Measurements from ENCODE around the gene LGALS7.
"Not testable (repeated sequence)": the region's sequence is repeated elsewhere in the genome, so short reads cannot be mapped to it uniquely, and the experiment has no call there.

Gene LGALS7

DNA sequence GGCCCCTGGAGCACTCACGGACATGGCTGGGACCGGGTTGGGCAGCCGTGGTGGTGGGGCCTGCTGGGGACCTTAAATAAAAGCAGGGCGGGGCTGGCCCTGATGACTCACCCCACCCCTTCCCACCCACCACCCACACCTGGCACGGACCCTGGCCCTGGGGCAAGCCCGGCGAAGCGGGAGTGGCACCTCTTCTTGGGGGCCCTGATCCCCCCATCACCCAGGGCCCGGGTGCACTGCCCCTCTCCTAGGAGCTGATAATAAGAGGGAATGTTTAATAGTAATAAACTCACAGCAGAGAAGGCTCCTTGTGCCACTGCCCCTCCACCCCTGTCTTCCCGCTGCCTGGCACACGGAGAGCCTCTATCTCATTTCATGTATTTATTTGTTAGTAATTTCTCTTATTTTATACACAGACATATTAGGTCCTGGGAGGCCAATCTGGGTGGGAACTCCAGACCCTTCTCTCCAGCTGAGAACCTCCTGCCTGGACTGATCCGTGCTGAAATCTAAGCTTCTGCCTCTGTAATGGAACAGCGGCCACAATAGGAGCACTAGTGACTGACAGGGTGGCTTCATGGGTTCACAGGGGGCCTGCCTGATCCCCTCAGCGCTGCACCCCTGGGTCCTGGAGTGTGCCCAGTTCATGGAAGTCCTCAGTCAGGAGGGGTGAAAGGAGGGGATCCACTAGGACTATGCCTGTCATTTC, at the start of gene LGALS7:
Gene LGALS7 (minus strand): TSS at position 49 of the 709 bp plus-strand sequence. CDS start 25 bp downstream, at position 24.
- TF ChIP-seq, protein P1, sequence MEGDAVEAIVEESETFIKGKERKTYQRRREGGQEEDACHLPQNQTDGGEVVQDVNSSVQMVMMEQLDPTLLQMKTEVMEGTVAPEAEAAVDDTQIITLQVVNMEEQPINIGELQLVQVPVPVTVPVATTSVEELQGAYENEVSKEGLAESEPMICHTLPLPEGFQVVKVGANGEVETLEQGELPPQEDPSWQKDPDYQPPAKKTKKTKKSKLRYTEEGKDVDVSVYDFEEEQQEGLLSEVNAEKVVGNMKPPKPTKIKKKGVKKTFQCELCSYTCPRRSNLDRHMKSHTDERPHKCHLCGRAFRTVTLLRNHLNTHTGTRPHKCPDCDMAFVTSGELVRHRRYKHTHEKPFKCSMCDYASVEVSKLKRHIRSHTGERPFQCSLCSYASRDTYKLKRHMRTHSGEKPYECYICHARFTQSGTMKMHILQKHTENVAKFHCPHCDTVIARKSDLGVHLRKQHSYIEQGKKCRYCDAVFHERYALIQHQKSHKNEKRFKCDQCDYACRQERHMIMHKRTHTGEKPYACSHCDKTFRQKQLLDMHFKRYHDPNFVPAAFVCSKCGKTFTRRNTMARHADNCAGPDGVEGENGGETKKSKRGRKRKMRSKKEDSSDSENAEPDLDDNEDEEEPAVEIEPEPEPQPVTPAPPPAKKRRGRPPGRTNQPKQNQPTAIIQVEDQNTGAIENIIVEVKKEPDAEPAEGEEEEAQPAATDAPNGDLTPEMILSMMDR (IDR thresholded peaks at IDR 0.05; ENCODE audit: low read length, missing control alignments), result no peak
- no peak within 1 kb of the TSS for H3K4me3 ChIP-seq (replicated peaks; ENCODE audit: low read depth, low read length)
- no peak for DNase-seq (ENCODE audit: low read depth)

DNA sequence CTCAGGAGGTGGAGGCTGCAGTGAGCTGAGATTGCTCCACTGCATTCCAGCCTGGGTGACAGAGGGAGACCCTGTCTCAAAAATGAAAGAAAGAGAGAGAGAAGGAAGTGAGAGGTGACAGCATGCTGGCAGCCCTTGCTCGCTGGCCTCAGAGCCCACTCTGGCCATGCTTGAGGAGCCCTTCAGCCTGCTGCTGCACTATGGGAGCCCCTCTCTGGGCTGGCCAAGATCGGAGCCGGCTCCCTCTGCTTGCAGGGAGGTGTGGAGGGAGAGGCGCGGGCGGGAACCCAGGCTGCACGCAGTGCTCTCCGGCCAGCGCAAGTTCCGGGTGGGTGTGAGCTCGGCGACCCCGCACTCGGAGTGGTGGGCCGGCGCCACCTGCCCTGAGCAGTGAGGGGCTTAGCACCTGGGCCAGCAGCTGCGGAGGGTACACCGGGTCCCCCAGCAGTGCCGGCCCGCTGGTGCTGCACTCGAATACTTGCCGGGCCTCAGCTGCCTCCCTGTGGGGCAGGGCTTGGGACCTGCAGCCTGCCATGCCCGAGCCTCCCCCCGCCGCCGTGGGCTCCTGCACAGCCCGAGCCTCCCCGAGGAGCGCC, 48.0 kb upstream of the LGALS7 start:
- not testable (repeated sequence) for DNase-seq (ENCODE audit: low read depth); H3K4me3 ChIP-seq (replicated peaks; ENCODE audit: low read depth, low read length)

DNA sequence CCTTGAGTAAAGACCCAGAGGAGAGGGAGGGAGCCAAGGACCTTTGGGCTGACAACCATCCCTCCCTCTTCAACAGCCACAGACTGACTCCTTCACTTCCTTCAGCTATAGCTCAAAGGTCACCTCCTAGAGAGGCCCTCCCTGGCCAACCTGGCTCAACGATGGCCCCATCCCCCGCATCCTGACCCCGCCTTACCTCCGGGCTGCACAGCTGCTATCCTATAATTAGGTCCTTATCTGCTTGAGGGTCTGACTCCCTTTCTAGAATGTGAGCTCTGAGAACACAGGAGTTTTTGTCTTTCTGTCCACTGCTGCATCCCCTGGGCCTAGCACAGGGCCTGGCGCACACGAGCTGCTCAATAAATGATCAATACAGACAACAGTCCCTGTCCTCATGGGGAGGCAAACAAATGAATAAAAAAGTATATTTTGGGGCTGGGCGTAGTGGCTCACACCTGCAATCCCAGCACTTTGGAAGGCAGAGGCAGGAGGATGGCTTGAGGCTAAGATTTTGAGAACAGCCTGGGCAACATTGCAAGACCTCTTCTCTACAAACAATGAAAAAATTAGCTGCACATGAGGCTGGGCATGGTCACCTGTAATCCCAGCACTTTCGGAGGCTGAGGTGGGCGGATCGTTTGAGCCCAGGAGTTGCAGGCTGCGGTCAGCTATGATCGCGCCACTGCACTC, 46.1 kb upstream of the LGALS7 start:
- DNase-seq (ENCODE audit: low read depth), result no peak
- no peak overlapping the region for H3K4me3 ChIP-seq (replicated peaks; ENCODE audit: low read depth, low read length)
- TF ChIP-seq, protein P1 (IDR thresholded peaks at IDR 0.05; ENCODE audit: low read length, missing control alignments), result no peak

DNA sequence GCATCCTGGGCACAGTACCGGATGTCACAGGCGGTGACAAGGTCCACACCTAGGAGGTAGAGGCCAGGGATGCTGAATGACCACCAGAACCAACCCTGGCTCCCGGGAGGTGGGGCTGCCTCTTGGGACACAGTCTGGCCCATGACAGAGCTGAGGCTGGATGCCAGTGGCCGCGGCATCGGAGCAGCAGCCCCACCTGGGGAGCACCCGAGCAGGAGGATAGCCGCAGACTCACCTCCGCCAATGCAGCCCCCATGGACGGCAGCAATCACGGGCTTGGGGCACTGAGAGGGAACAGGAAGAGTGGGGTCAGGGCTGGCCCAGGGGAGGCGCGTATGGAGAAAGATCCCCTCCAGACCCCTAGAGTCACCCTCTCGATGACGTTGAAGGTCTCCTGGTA, 43.8 kb upstream of the LGALS7 start:
- no peak for DNase-seq (ENCODE audit: low read depth)
- TF ChIP-seq, protein P1 (IDR thresholded peaks at IDR 0.05; ENCODE audit: low read length, missing control alignments), result no peak
- H3K4me3 ChIP-seq (replicated peaks; ENCODE audit: low read depth, low read length), result no peak overlapping the region

DNA sequence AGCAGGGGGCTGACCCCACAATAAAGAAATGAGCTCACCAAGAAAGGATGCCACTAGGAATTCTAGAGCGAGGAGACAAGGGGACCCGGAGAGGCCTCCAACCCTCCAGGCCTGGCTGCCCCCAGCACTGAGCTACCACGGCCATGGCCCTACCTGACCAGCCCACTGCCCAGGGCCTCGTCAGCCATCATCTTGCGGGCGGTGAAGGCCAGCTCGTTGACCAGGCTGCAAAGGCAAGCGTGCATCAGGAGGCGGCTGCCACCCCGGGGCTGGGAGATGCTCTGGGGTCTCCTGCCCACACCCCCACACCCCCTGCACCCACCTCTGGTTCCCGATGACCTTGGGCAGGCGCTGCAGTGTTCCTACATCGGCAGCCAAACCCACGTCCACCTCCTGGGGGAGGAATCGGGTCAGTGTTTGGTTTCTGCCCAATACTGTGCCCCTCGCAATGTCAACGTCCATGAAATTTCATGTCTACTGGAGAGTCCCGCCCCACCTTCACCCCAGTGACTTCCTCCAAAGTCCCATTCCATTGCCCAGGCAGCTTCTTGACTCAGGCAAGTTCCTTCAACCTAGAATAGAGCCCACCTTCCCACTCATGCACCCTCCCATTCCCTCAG, 42.9 kb upstream of the LGALS7 start:
- H3K4me3 ChIP-seq (replicated peaks; ENCODE audit: low read depth, low read length), result no peak overlapping the region
- TF ChIP-seq, protein P1 (IDR thresholded peaks at IDR 0.05; ENCODE audit: low read length, missing control alignments), result no peak
- DNase-seq (ENCODE audit: low read depth), result no peak

DNA sequence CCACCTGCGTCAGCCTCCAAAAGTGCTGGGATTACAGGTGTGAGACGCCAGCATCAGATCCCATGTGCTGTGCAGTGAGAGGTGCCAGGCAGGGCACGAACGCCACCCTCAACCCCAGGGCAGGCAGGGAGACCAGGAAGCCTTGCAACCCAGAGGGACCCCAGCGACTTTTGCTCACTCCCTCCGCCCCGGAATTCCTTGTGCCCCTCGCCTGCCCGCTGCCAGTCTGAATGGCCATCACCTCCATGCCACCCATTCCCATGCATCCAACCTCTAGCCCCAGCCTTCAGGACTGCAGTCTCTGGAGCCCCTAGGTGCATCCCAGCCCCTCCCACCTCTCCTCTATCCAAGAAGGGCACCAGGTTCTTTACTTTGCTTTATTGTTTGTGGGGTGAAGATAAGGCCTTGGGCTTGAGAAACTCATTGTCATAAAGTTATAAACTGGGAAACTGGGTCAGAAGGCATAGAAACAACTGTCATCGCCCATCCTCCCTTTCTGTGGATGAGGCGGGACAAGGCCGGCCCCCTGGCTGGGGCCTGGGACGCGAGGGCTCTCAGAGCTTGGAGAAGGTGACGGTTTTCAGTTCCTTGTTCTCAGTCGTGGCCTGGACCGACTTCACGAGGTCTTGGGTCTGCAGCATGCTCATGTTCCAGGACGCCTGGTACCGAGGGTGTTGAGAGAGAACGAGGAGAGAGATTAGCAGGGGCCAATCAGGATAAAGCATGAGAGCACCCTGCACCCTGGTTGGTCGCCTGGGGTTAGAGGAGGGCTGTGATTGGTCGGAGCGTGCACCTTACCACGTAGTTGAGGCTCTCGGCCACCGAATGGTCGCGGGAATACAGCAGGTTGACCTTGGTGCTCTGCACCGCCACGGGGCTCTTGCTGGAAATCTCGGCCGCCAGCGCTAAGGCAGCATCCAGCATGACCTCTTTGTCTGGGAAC, 42.0 kb upstream of the LGALS7 start:
- H3K4me3 ChIP-seq (replicated peaks; ENCODE audit: low read depth, low read length), result no peak overlapping the region
- TF ChIP-seq, protein P1 (IDR thresholded peaks at IDR 0.05; ENCODE audit: low read length, missing control alignments), result no peak
- DNase-seq (ENCODE audit: low read depth), result no peak

DNA sequence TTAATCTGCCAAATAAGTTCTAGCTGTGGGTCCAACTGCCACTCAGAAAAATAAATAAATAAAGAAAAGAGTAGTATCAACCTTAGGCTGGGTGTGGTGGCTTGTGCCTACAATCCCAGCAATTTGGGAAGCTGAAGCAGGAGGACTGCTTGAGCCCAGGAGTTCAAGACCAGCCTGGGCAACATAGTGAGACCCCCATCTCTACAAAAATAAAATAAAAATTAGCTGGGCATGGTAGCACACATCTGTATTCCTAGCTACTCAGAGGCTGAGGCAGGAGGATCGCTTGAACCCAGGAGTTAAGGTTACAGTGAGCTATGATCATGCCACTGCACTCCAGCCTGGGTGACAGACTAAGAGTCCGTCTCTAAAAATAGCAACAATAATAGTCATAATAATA, 40.6 kb upstream of the LGALS7 start:
- H3K4me3 ChIP-seq (replicated peaks; ENCODE audit: low read depth, low read length); DNase-seq (ENCODE audit: low read depth): not testable (repeated sequence)
